ENCODE results near the gene BLCAP.
"Not testable (repeated sequence)": the region's sequence is repeated elsewhere in the genome, so short reads cannot be mapped to it uniquely, and the experiment has no call there.

The BLCAP gene

DNA sequence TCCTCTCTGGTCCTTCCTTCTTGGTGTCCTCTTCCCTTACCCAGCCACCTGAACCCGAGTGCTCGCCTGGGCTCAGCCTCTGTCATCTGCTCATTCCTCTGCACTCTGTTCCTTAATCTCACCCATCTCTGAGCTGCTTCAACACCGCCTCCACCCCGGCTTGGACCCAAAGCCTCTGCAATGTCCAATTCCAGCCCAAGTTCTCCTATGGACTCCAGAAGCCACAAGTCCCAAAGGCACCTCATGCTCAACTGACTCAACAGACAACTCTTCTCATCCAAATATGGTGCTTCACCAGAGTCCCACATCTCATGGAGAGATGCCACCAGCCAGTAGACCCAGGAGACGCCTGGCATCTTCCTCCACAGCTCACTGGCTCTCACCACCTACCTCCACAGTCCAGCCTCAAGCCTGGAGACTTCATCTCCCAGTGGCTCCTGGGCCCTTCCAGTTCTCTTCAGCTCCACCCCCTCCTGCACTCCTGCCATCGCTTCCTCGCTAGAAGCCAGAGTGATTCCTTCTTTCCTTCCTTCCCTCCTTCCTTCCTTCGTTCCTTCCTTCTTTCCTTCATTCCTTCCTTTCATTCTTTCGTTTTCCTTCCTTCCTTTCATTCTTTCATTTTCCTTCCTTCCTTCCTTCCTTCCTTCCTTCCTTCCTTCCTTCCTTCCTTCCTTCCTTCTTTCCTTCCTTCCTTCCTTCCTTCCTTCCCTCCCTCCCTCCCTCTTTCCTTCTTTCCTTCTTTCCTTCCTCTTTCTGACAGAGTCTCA lies 47.6 kb downstream of the BLCAP start:
- DNase-seq, result no peak

DNA sequence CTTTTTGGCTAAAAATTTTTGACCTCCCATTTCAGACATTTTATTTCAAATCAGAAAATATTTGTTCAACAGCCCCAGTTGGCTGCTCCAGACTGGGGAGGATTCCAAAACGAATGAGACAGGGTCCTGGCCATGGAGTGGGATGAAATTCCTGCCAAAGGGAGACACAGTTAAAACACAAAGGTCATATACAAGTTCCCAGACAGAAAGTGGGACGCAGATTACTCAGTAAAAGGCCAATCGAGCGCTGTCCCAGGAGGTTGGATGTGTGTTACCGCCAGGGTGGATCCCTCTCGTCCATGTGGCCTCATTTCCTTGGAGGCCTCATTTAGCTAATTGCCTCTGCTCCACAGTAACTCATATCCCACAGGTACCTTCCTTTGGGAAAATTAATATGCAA lies 48.4 kb downstream of the BLCAP start:
- DNase-seq, result no peak

DNA sequence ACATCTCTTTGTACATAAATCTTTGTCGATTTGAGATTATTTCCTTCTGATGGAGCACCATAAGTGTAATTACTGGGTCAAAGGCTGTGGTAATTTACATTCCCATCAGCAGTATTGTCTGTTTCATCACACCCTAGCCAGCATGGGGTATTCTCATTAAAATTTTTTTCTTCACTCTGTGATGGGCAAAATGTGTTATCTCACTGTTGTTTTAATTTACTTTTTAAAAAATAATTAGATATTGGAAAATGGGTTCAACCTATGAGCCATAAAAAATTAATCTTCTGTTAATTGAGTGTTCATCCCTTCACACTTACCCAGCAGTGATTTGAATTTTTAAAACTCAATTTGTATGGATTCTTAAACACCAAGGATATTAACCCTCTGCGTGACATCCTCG lies 50.6 kb downstream of the BLCAP start:
- DNase-seq, result no peak

DNA sequence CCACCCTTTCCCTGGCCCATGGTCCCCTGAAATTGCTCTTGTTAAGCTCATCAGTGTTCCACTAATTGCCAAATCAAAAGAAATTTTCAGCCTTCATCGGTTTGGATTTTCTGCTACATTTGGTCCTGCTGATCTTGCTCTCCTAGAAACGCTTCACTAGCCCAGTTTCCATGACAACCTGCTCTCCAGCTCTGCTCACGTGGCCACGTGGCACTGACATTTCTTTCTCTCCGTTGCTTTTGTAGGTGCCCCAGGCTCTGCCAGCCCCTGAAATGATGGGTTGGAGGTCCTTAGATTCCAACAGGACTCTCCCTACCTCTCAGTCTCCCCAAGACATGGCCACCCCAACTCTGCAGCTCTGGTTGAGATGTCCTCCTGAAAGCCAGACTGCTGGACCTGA lies 52.4 kb downstream of the BLCAP start:
- no peak for DNase-seq

DNA sequence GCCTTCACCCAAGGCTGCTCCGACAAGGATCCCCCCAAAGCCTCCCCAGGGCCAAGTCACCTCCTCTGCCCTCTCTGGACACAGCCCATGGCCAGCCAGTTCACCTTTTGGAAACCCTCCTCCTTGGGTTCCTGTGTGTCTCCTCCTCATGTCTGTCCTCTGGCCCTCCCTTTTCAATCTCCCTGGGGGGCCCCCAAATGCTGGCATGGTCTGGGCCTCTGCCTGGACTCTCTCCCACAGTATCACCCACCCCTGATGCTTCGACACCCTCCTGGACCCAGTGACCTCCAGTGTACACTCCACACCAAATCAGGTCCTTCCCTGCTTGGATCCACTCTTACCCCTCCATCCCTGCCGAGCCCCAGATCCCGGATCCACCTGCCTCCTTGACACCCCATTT lies 53.3 kb downstream of the BLCAP start:
- no peak for DNase-seq

DNA sequence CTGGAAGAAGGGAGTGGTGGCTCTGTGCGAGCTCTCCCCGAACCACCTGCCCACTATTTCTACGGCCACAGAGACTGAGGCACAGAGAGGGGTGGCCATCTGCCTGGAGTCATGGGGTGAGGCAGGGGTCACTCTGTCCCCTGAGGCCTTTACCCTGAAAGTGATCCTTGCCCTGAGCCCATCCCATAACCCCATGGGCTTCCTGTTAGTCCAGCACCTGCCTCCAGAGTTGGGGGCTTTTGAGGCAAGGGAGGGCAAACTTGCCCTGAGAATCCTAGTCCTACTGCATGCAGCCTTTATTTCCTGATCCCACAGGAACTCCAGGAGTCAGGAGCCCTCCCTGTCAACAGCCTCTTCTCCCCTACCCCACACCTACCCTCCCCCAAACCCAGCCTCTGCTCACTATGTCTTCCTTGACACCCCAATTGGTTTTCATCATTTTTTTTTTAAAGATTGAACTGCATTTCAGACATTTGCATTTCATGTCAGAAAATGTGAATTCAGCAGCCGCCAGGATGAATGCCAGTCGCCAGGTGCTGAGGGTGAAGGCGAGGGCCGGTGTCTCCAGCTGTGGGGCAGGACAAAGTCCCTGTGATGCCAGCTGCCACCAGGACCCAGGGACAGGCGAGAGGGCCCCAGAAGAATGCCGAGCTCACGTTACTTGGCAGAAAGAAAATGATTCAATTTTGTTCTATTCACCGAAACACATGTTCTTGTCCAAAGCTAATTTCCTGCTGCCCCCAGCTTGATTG lies 54.3 kb downstream of the BLCAP start:
- DNase-seq, result no peak

DNA sequence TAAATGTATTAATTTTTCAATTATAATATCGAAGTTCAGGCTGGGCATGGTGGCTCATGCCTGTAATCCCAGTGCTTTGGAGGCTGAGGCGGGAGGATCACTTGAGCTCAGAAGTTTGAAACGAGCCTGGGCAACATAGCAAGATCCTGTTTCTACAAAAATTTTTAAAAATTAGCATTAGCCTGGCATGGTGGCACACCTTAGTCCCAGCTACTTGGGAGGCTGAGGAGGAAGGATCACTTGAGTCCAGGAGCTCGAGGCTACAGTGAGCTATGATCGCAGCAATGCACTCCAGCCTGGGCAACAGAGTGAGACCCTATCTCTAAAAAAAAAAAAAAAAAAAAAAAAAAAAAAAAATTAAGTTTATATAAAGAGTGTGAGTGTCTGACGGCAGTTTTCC lies 55.2 kb downstream of the BLCAP start:
- DNase-seq, result not testable (repeated sequence)

DNA sequence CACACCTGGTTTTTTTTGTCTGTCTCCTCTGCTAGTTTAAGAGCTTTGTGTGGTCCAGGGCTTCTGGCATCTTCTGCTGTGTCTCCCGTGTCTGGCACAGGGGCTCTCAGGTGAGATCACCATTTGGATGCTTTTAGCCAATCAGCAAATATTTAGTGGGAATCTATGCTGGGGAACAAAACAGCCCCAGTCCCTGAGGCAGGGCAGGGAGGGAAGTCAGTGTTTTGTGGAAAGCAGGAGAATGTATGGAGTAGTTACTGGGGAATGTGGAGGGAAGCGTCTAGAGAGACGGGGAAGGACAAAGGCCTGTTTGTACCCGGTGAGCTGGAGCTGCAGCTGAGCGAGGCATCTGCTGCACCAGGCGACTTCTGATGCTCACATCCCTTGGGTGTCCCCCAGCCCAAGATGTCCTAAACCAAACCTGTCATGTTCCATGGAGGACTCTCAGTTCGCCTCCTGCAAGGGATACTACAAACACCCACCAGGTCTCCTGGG lies 55.9 kb downstream of the BLCAP start:
- no peak for DNase-seq

DNA sequence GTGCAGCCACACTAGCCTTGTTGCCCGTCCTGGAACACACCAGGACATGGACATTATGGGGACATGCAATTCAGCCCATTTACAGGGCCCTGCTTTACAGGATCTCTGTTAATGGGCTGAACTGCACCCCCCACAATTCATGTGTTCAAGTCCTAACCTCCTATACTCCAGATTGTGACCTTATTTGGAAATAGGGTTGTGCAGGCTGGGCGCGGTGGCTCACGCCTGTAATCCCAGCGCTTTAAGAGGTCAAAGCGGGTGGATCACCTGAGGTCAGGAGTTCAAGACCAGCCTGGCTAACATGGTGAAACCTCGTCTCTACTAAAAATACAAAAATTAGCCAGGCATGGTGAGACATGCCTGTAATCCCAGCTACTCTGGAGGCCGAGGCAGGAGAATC lies 57.5 kb downstream of the BLCAP start:
- not testable (repeated sequence) for DNase-seq

DNA sequence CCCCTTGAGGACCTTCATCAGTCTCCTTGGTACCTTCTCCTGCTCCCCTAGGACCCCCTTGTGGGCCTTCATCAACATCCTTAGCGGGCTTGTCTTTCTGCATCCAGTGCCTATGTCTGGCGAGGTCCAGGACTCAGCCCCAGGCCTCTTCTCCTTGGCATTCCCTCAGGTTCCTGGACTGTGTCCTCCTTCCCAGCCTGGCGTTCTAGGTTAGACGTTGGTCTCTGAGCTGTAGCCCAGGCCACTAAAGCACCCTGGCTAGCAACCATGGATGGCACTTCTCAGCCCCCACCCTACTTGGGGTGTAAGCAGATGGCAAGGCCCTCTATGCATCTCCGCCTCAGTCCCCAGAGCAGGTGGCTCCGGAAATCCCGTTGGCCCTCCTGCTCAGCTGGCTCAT lies 58.1 kb downstream of the BLCAP start:
- DNase-seq, result no peak

DNA sequence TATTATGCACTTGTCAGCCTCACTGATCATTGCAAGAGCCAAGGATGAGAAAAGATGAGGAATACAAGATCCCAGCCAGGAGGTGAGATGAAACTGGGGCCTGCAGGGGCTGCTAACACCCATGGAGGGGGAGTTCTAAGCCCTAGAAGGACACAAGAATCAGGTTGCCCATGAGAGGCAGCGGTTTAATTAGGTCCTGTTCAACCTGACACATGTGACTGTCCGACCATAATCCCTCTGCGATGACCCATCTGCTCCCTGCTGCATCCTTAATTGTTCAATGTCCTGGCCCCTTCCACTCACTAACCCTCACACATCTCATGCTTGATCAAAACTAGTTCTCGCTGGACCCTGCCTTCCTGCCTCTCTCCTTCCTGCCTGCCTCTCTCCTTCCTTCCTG lies 58.8 kb downstream of the BLCAP start:
- no peak for DNase-seq

Measured in suppressor macrophage (primary cell).